ENCODE results near the gene NPIPA1.
"Not testable (repeated sequence)": the region's sequence is repeated elsewhere in the genome, so short reads cannot be mapped to it uniquely, and the experiment has no call there.

DNA sequence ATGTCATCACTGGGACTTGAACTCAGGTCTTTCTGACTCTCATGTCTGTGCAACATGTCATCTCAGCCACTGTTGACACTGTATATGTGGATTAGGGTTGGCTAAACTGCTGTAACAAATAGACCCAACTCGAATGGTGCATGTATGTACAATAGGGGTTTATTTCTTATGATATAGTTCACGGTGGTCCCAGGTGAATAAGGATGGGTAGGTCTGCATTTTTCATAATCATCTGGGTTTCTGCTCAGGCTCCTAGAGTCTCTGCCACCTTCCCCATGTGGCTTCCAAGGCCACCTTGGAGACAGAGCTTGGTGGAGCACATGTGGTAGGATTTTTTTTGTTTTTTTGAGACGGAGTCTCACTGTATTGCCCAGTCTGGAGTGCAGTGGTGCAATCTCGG, 27.5 kb upstream of the NPIPA1 start:
- TF ChIP-seq, protein P1, sequence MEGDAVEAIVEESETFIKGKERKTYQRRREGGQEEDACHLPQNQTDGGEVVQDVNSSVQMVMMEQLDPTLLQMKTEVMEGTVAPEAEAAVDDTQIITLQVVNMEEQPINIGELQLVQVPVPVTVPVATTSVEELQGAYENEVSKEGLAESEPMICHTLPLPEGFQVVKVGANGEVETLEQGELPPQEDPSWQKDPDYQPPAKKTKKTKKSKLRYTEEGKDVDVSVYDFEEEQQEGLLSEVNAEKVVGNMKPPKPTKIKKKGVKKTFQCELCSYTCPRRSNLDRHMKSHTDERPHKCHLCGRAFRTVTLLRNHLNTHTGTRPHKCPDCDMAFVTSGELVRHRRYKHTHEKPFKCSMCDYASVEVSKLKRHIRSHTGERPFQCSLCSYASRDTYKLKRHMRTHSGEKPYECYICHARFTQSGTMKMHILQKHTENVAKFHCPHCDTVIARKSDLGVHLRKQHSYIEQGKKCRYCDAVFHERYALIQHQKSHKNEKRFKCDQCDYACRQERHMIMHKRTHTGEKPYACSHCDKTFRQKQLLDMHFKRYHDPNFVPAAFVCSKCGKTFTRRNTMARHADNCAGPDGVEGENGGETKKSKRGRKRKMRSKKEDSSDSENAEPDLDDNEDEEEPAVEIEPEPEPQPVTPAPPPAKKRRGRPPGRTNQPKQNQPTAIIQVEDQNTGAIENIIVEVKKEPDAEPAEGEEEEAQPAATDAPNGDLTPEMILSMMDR (IDR thresholded peaks at IDR 0.05), result not testable (repeated sequence)
- TF ChIP-seq POLR2A (IDR thresholded peaks at IDR 0.05), result not testable (repeated sequence)

All from ovary (tissue), 3 donors.